Measurements from ENCODE around the gene CLEC17A.

- no peak for TF ChIP-seq CTCF (IDR thresholded peaks at IDR 0.05)
- no peak for TF ChIP-seq POLR2AphosphoS5 (IDR thresholded peaks at IDR 0.05)
These were observed 6.5 kb upstream of the CLEC17A start for GRCh38 chr19:14576363-14576762.
